HepG2 (cell line): ENCODE measurements around the gene EHD4.

Experiments
- DNMT1 ChIP-seq: sonication (generic); formaldehyde crosslinking; IDR thresholded peaks from 2 replicates; pipeline ENCODE4 v1.5.1; 2020; ENCODE audit warnings: mild to moderate bottlenecking, missing genetic modification reagents
- ELF4 ChIP-seq: sonication (generic); formaldehyde crosslinking; IDR thresholded peaks from 2 replicates; pipeline ENCODE4 v1.5.0; 2020; ENCODE audit warnings: missing genetic modification reagents, mild to moderate bottlenecking, moderate library complexity, borderline replicate concordance
- SALL2 ChIP-seq: sonication (generic); formaldehyde crosslinking; IDR thresholded peaks from 2 replicates; pipeline ENCODE4 v1.8.1; 2023; ENCODE audit warnings: mild to moderate bottlenecking, missing genetic modification reagents, inconsistent platforms
- TAF1 ChIP-seq: sonication (generic); formaldehyde crosslinking; IDR thresholded peaks from 2 replicates; pipeline ENCODE4 v1.4.0; 2020; ENCODE audit warnings: missing genetic modification reagents
- ZNF24 ChIP-seq: fragments of 450-650 bp; IDR thresholded peaks from 2 replicates; pipeline ENCODE4 v1.6.1; 2017; ENCODE audit warnings: antibody characterized with exemption, mild to moderate bottlenecking
- ZNF468 ChIP-seq: sonication (generic); formaldehyde crosslinking; IDR thresholded peaks from 2 replicates; pipeline ENCODE4 v1.8.0; 2022; ENCODE audit warnings: mild to moderate bottlenecking, moderate library complexity, missing genetic modification reagents
- ZNF543 ChIP-seq: sonication (generic); formaldehyde crosslinking; IDR thresholded peaks from 2 replicates; pipeline ENCODE4 v1.4.0; 2020; ENCODE audit warnings: mild to moderate bottlenecking, missing genetic modification reagents
- ZNF747 ChIP-seq: sonication (generic); formaldehyde crosslinking; IDR thresholded peaks from 2 replicates; pipeline ENCODE4 v1.8.1; 2023; ENCODE audit warnings: missing genetic modification reagents, mild to moderate bottlenecking, borderline replicate concordance
- TF ChIP-seq, protein P1 (sequence below): sonication (generic); formaldehyde crosslinking; IDR thresholded peaks from 2 replicates; pipeline ENCODE4 v1.5.0; 2020; ENCODE audit warnings: mild to moderate bottlenecking, missing genetic modification reagents, moderate library complexity

DNA sequence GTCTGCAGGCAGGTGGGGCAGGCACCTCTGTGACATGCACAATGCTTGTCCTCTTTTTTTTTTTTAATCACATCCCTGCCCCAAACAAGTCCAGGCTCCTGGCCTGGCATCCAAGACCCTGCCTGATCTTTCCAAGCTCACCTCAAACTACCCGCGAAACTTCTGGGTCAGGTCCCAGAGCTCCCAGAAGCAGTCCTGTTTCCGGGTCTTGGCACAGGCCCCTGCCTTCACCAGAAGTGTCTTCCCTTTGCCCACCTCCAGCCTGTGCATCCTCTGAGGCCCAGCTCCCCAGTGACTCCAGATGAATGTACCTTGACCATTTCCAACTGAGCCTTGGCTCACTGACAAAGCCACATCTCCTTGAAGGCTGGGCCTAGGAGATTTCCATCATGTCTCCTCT lies 25.5 kb upstream of the EHD4 start:
- TF ChIP-seq ZNF747 (CRISPR knock-in tag) = no peak
- no peak for TF ChIP-seq ZNF24
- TF ChIP-seq, protein P1, sequence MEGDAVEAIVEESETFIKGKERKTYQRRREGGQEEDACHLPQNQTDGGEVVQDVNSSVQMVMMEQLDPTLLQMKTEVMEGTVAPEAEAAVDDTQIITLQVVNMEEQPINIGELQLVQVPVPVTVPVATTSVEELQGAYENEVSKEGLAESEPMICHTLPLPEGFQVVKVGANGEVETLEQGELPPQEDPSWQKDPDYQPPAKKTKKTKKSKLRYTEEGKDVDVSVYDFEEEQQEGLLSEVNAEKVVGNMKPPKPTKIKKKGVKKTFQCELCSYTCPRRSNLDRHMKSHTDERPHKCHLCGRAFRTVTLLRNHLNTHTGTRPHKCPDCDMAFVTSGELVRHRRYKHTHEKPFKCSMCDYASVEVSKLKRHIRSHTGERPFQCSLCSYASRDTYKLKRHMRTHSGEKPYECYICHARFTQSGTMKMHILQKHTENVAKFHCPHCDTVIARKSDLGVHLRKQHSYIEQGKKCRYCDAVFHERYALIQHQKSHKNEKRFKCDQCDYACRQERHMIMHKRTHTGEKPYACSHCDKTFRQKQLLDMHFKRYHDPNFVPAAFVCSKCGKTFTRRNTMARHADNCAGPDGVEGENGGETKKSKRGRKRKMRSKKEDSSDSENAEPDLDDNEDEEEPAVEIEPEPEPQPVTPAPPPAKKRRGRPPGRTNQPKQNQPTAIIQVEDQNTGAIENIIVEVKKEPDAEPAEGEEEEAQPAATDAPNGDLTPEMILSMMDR (CRISPR knock-in tag) = no peak
- no peak for TF ChIP-seq DNMT1 (CRISPR knock-in tag)
- no peak for TF ChIP-seq SALL2 (CRISPR knock-in tag)
- TF ChIP-seq ZNF468 = no peak
- no peak for TF ChIP-seq TAF1 (CRISPR knock-in tag)
- TF ChIP-seq ZNF543 = no peak
- TF ChIP-seq ELF4 (CRISPR knock-in tag) = no peak
